ENCODE results near the gene FAM50A. TPM values are rescaled to one million over a fixed set of nuclear protein-coding genes. Genes with fewer than 3 reads are reported as not detected.
A peak's percentile ranks its signal among the peaks of the same experiment; 100 is the strongest.

FAM50A gene
- total RNA-seq, 2 experiments from 2014 or later = 39.7 to 43.7 TPM

GRCh38 chrX:154472685-154473632 is 29.0 kb downstream of the FAM50A start:
- intact Hi-C loops (cut with micrococcal nuclease) = no loop called here
- peak overlapping the region; percentile 69 for H3K27ac Mint-ChIP-seq
- no peak overlapping the region for H3K4me3 Mint-ChIP-seq
- peaks cover 18% of the 10 kb centered on the region for H3K4me1 Mint-ChIP-seq (ENCODE audit: low read depth)
- no peaks in the 10 kb centered on the region for H3K27me3 Mint-ChIP-seq (ENCODE audit: low read depth)
- peaks cover 2% of the 10 kb centered on the region for H3K36me3 Mint-ChIP-seq (ENCODE audit: low read depth)
- DNase-seq = no peak
- H3K9me3 Mint-ChIP-seq = no peaks in the 10 kb centered on the region
- CTCF ChIA-PET = no interaction called here

- Mint-ChIP-seq H3K9me3 (no peaks in the 10 kb centered on the region), H3K27me3 (ENCODE audit: low read depth) (no peaks in the 10 kb centered on the region), H3K27ac (peak overlapping the region; percentile 69), H3K36me3 (ENCODE audit: low read depth) (peaks cover under 1% of the 10 kb centered on the region), H3K4me1 (ENCODE audit: low read depth) (peaks cover 22% of the 10 kb centered on the region), H3K4me3 (no peak overlapping the region)
- CTCF ChIA-PET = no interaction called here
- intact Hi-C loops (cut with micrococcal nuclease) = no loop called here
- DNase-seq = no peak
These were observed 29.7 kb downstream of the FAM50A start for GRCh38 chrX:154473683-154474082.

GRCh38 chrX:154476821-154477220 is 32.9 kb downstream of the FAM50A start:
- intact Hi-C loops (cut with micrococcal nuclease) = loop anchor here (5.0 kb wide), 3 partner anchors 35 to 505 kb away; partner anchors contain the start of genes FAM50A, HCFC1, RPL10 and TMEM187
- H3K27ac Mint-ChIP-seq = no peak overlapping the region
- CTCF ChIA-PET = interaction anchor here (0.6 to 1.3 kb wide), 4 partner anchors 25 to 93 kb away, joined by 3 to 5 read pairs (median 4); no protein-coding TSS in a partner anchor

GRCh38 chrX:154477891-154478477 is 34.0 kb downstream of the FAM50A start:
- Mint-ChIP-seq H3K9me3 (no peaks in the 10 kb centered on the region), H3K4me3 (peak overlapping the region; percentile 83), H3K27ac (peak overlapping the region; percentile 66), H3K4me1 (ENCODE audit: low read depth) (peaks cover 24% of the 10 kb centered on the region), H3K27me3 (ENCODE audit: low read depth) (no peaks in the 10 kb centered on the region), H3K36me3 (ENCODE audit: low read depth) (peaks cover 1% of the 10 kb centered on the region)
- intact Hi-C loops (cut with micrococcal nuclease) = loop anchor here (1.0 to 5.0 kb wide), 7 partner anchors 19 to 506 kb away; partner anchors contain the start of genes ATP6AP1, FAM3A, FAM50A and HCFC1
- CTCF ChIA-PET = interaction anchor here (0.6 kb wide), 1 partner anchor 17 kb away, joined by 3 read pairs; no protein-coding TSS in a partner anchor
- no peak for DNase-seq

More at GRCh38 chrX:154476821-154477220, 32.9 kb downstream of the FAM50A start:
- Mint-ChIP-seq H3K4me3 (no peak overlapping the region), H3K36me3 (ENCODE audit: low read depth) (no peaks in the 10 kb centered on the region), H3K4me1 (ENCODE audit: low read depth) (peaks cover 24% of the 10 kb centered on the region), H3K9me3 (no peaks in the 10 kb centered on the region), H3K27me3 (ENCODE audit: low read depth) (no peaks in the 10 kb centered on the region)
- DNase-seq = no peak

GRCh38 chrX:154478728-154479622 is 35.0 kb downstream of the FAM50A start, which contains the start of gene LAGE3:
Gene LAGE3, minus strand, starts transcription at chrX:154479281. Its CDS starts 366 bp downstream, at chrX:154478915.
- H3K4me3 Mint-ChIP-seq = peak within 1 kb of the TSS; percentile 83
- H3K27ac Mint-ChIP-seq = peak within 1 kb of the TSS; percentile 94
- peaks cover 30% of the 10 kb centered on the region for H3K4me1 Mint-ChIP-seq (ENCODE audit: low read depth)
- peaks cover 4% of the 10 kb centered on the region for H3K36me3 Mint-ChIP-seq (ENCODE audit: low read depth)
- H3K27me3 Mint-ChIP-seq (ENCODE audit: low read depth) = no peaks in the 10 kb centered on the region
- no peaks in the 10 kb centered on the region for H3K9me3 Mint-ChIP-seq
- DNase-seq = peak; percentile 95
- intact Hi-C loops (cut with micrococcal nuclease) = loop anchor here (1.0 to 5.0 kb wide), 8 partner anchors 11 to 507 kb away; partner anchors contain the start of genes ATP6AP1, FAM3A, FAM50A and HCFC1
- CTCF ChIA-PET = interaction anchor here (0.6 kb wide), 1 partner anchor 48 kb away, joined by 3 read pairs; no protein-coding TSS in a partner anchor

GRCh38 chrX:154481195-154481594 is 37.3 kb downstream of the FAM50A start:
- intact Hi-C loops (cut with micrococcal nuclease) = no loop called here
- Mint-ChIP-seq H3K4me3 (no peak overlapping the region), H3K4me1 (ENCODE audit: low read depth) (peaks cover 34% of the 10 kb centered on the region), H3K27me3 (ENCODE audit: low read depth) (no peaks in the 10 kb centered on the region), H3K27ac (no peak overlapping the region), H3K36me3 (ENCODE audit: low read depth) (peaks cover 6% of the 10 kb centered on the region), H3K9me3 (no peaks in the 10 kb centered on the region)
- DNase-seq = no peak
- CTCF ChIA-PET = no interaction called here

- no peak overlapping the region for H3K4me3 Mint-ChIP-seq
- DNase-seq = no peak
- H3K4me1 Mint-ChIP-seq (ENCODE audit: low read depth) = peaks cover 28% of the 10 kb centered on the region
- intact Hi-C loops (cut with micrococcal nuclease) = no loop called here
- H3K36me3 Mint-ChIP-seq (ENCODE audit: low read depth) = peaks cover 6% of the 10 kb centered on the region
- H3K27me3 Mint-ChIP-seq (ENCODE audit: low read depth) = no peaks in the 10 kb centered on the region
- H3K27ac Mint-ChIP-seq = no peak overlapping the region
- no peaks in the 10 kb centered on the region for H3K9me3 Mint-ChIP-seq
- CTCF ChIA-PET = no interaction called here
These were observed 38.1 kb downstream of the FAM50A start for GRCh38 chrX:154481911-154482601.

- Mint-ChIP-seq H3K9me3 (no peaks in the 10 kb centered on the region), H3K27me3 (ENCODE audit: low read depth) (no peaks in the 10 kb centered on the region), H3K36me3 (ENCODE audit: low read depth) (peaks cover 8% of the 10 kb centered on the region), H3K4me3 (no peak overlapping the region), H3K4me1 (ENCODE audit: low read depth) (peaks cover 22% of the 10 kb centered on the region), H3K27ac (no peak overlapping the region)
- CTCF ChIA-PET = no interaction called here
- intact Hi-C loops (cut with micrococcal nuclease) = no loop called here
- no peak for DNase-seq
These were observed 38.8 kb downstream of the FAM50A start for GRCh38 chrX:154482786-154483185.

- CTCF ChIA-PET = no interaction called here
- intact Hi-C loops (cut with micrococcal nuclease) = no loop called here
- H3K4me3 Mint-ChIP-seq = no peak overlapping the region
- DNase-seq = no peak
- no peaks in the 10 kb centered on the region for H3K9me3 Mint-ChIP-seq
- peaks cover 9% of the 10 kb centered on the region for H3K36me3 Mint-ChIP-seq (ENCODE audit: low read depth)
- H3K27me3 Mint-ChIP-seq (ENCODE audit: low read depth) = no peaks in the 10 kb centered on the region
- H3K27ac Mint-ChIP-seq = no peak overlapping the region
- peaks cover 19% of the 10 kb centered on the region for H3K4me1 Mint-ChIP-seq (ENCODE audit: low read depth)
These were observed 39.4 kb downstream of the FAM50A start for GRCh38 chrX:154483325-154483724.

- intact Hi-C loops (cut with micrococcal nuclease) = no loop called here
- H3K9me3 Mint-ChIP-seq = no peaks in the 10 kb centered on the region
- CTCF ChIA-PET = interaction anchor here (1.5 kb wide), 1 partner anchor 43 kb away, joined by 3 read pairs; no protein-coding TSS in a partner anchor
These were observed 40.6 kb downstream of the FAM50A start for GRCh38 chrX:154484255-154485149.

More at GRCh38 chrX:154484255-154485149, 40.6 kb downstream of the FAM50A start:
- Mint-ChIP-seq H3K36me3 (ENCODE audit: low read depth) (peaks cover 9% of the 10 kb centered on the region), H3K4me3 (peak overlapping the region; percentile 27), H3K4me1 (ENCODE audit: low read depth) (peaks cover 26% of the 10 kb centered on the region), H3K27ac (peak overlapping the region; percentile 18), H3K27me3 (ENCODE audit: low read depth) (no peaks in the 10 kb centered on the region)
- peak; percentile 18 for DNase-seq
